AG09309 (cell line): Measurements from ENCODE around the gene GRK5.
"Not testable (repeated sequence)": the region's sequence is repeated elsewhere in the genome, so short reads cannot be mapped to it uniquely, and the experiment has no call there.

ENCODE experiments used
- DNase-seq: peaks from one replicate; pipeline ENCODE4 v3.0.0-alpha.2; 2010; ENCODE audit warnings: low read depth
- H3K4me3 ChIP-seq: 2 replicates; pipeline ENCODE4 v1.5.1; 2011; ENCODE audit warnings: mild to moderate bottlenecking, low read depth, low read length, moderate library complexity; ENCODE audit not compliant: control insufficient read depth
- CTCF ChIP-seq: IDR thresholded peaks from 2 replicates; pipeline ENCODE4 v1.5.1; 2011; ENCODE audit warnings: mild to moderate bottlenecking, low read depth, low read length, inconsistent platforms; ENCODE audit not compliant: insufficient read depth, control insufficient read depth; ENCODE audit errors: missing control alignments

GRK5 gene

GRCh38 chr10:119259345-119259744 lies 52.0 kb downstream of the GRK5 start:
- no peak for DNase-seq
- TF ChIP-seq CTCF, result no peak
- no peak overlapping the region for H3K4me3 ChIP-seq

GRCh38 chr10:119261016-119261415 lies 53.6 kb downstream of the GRK5 start:
- DNase-seq, H3K4me3 ChIP-seq: not testable (repeated sequence)

GRCh38 chr10:119263951-119264617 lies 56.7 kb downstream of the GRK5 start:
- no peak overlapping the region for H3K4me3 ChIP-seq
- no peak for DNase-seq
- no peak for TF ChIP-seq CTCF

- no peak overlapping the region for H3K4me3 ChIP-seq
- DNase-seq, result no peak
- TF ChIP-seq CTCF, result no peak
These were observed 58.3 kb downstream of the GRK5 start for GRCh38 chr10:119265691-119266090.

- no peak overlapping the region for H3K4me3 ChIP-seq
- DNase-seq, result no peak
- TF ChIP-seq CTCF, result no peak
These were observed 60.0 kb downstream of the GRK5 start for GRCh38 chr10:119267384-119267783.

GRCh38 chr10:119268428-119268827 lies 61.1 kb downstream of the GRK5 start:
- TF ChIP-seq CTCF, result no peak
- DNase-seq, result no peak
- H3K4me3 ChIP-seq, result no peak overlapping the region

- no peak for DNase-seq
- TF ChIP-seq CTCF, result no peak
- no peak overlapping the region for H3K4me3 ChIP-seq
These were observed 61.6 kb downstream of the GRK5 start for GRCh38 chr10:119268871-119269506.
